ENCODE data around the gene GALNT10.

DNA sequence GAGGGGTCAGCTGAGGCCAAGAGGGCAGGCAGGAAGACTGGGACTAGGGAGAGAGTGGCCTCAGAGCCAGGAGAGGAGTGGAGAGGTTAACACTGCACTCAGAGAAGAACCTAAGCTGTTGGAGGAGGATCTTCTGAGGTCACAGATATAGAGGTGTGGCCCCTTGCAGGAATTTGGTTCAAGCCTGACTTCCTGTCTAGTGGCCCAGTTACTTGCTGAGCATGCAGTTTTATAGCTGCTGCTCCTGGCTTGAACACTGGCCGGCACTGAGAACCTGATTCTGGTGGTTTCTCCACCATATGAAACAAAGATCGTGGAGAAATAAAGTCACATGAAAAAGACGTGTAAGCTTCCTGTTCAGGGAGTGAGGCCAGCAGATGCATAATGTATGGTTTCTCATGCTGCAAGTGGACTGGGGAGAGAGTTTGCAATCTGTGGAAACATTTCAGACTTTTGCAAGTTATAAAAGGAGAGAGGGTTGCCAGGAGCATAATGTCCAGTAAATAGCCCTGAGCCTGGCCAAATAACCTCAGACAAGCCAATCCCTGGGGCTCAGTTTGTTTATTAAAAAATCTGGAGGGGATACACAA is 82.6 kb downstream of the GALNT10 start:
- TF ChIP-seq, protein P1, sequence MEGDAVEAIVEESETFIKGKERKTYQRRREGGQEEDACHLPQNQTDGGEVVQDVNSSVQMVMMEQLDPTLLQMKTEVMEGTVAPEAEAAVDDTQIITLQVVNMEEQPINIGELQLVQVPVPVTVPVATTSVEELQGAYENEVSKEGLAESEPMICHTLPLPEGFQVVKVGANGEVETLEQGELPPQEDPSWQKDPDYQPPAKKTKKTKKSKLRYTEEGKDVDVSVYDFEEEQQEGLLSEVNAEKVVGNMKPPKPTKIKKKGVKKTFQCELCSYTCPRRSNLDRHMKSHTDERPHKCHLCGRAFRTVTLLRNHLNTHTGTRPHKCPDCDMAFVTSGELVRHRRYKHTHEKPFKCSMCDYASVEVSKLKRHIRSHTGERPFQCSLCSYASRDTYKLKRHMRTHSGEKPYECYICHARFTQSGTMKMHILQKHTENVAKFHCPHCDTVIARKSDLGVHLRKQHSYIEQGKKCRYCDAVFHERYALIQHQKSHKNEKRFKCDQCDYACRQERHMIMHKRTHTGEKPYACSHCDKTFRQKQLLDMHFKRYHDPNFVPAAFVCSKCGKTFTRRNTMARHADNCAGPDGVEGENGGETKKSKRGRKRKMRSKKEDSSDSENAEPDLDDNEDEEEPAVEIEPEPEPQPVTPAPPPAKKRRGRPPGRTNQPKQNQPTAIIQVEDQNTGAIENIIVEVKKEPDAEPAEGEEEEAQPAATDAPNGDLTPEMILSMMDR (IDR thresholded peaks at IDR 0.05): no peak
- no peak for TF ChIP-seq POLR2A (IDR thresholded peaks at IDR 0.05)

All from uterus (tissue), 2 donors.